Pancreas (tissue), 10 donors: ENCODE results near the gene THSD4. TPM values are rescaled to one million over a fixed set of nuclear protein-coding genes. Genes with fewer than 3 reads are reported as not detected.

Experiments
- ATAC-seq, 4 donors: fragments of 200-7000 bp; cut with Tn5 transposase; one replicate each; pipeline versions ENCODE4 v1.8.0 to v1.9.1; 2020; ENCODE audit warnings: mild to moderate bottlenecking in 4 of 4, moderate library complexity in 4 of 4
- DNase-seq, 6 donors: peaks; one replicate each; pipeline ENCODE4 v3.0.0-alpha.2; 2020
- FAIRE-seq: peaks from 2 replicates; lab custom pipeline; 2012; peaks lifted over from hg19 to GRCh38; lab: Jason Lieb, UNC
- H3K27ac ChIP-seq, 4 donors: fragments of 200-600 bp; sonication (generic); 1 replicate in 3 of 4; 2 replicates in 1 of 4; pipeline versions ENCODE4 v1.5.0 to v1.8.0; 2020
- H3K27me3 ChIP-seq, 4 donors: fragments of 200-600 bp; one replicate each; pipeline ENCODE4 v1.8.0; 2021
- H3K36me3 ChIP-seq, 3 donors: fragments of 200-600 bp; sonication (generic) in 1 of 3; one replicate each; pipeline versions ENCODE4 v1.5.0 to v1.8.0; 2020 to 2021
- H3K4me1 ChIP-seq, 3 donors: fragments of 200-600 bp; one replicate each; pipeline ENCODE4 v1.8.0; 2021
- H3K4me3 ChIP-seq, 4 donors: fragments of 200-600 bp; sonication (generic) in 2 of 4; one replicate each; pipeline versions ENCODE4 v1.5.0 to v1.8.0; 2020 to 2021
- H3K9me3 ChIP-seq, 4 donors: fragments of 200-600 bp; one replicate each; pipeline ENCODE4 v1.8.0; 2021
- CTCF ChIP-seq, 4 donors: fragments of 200-600 bp; sonication (generic) in 3 of 4; IDR thresholded peaks; one replicate each; pipeline versions ENCODE4 v1.5.0 to v1.8.0; 2021; ENCODE audit warnings: antibody characterized with exemption in 4 of 4
- WGBS, 2 donors: extraction: QIAGEN DNeasy Blood & Tissue Kit; methylation state at CpG; one replicate each; pipeline ENCODE4 v1.1.7; 2013; 5-methylcytosine and 5-hydroxymethylcytosine counted together
- intact Hi-C, 3 donors: fragments of 100-400 bp; cut with DNase I; formaldehyde crosslinking; loops; one replicate each; pipeline versions ENCODE4 v1.11.1 to v1.14.2; 2022
- polyA plus RNA-seq, 2 donors: library from polyadenylated mRNA; stranded (reverse); fragments of 200-250 nt; gene quantifications; one replicate each; pipeline ENCODE4 v1.2.3, GENCODE V29; 2013
- total RNA-seq, 6 donors: library from RNA; stranded (reverse); fragmentation: NEBNext Ultra II Directional in 4 of 6; extraction: Animal tissue kit (Norgen Biotek cat#: 25700) in 4 of 6; gene quantifications; one replicate each; pipeline versions ENCODE4 v1.2.1 to v1.2.4, GENCODE V29; 2021 to 2023
- donor health status: healthy with polysubstance abuse.
- donor health status: DM: no; HTN: no; CAD: no; lungs with moderate emphysema.
- donor health status: DM: no; HTN: no; CAD: no.
- donor health status: control.
- donor health status: control.
- donor health status: Bipolar disorder and iron deficiency.
- donor health status: DM: yes; HTN: yes; CAD: no.
- donor health status: DM: no; HTN: no; CAD: no.
- donor health status: DM: no; HTN: no; CAD: no.
- donor health status: DM: yes; HTN: yes; CAD: no.

The THSD4 gene
- total and polyA plus RNA-seq, 8 donors = 6.0 to 17.8 (median 13.3) TPM

- no peaks in the 10 kb centered on the region for H3K4me1 ChIP-seq
- no peak for TF ChIP-seq CTCF (IDR thresholded peaks at IDR 0.05)
- no peaks in the 10 kb centered on the region for H3K27me3 ChIP-seq
- H3K36me3 ChIP-seq = no peaks in the 10 kb centered on the region
- DNase-seq = no peak
- 50 to 62% methylated on average over 5 of the region's 5 CpGs for WGBS, 2 donors
- peak in 2 of 4 donors; percentile 38 to 39 for ATAC-seq
- intact Hi-C loops = no loop called here
- H3K27ac ChIP-seq = peak overlapping the region in 2 of 4 donors; percentile 8 to 57
- FAIRE-seq = no peak
- H3K4me3 ChIP-seq = no peak overlapping the region
- no peaks in the 10 kb centered on the region for H3K9me3 ChIP-seq
Measured at GRCh38 chr15:71288348-71288955, 173.2 kb downstream of the THSD4 start.

GRCh38 chr15:71290002-71290401 is 174.7 kb downstream of the THSD4 start:
- no peak for TF ChIP-seq CTCF (IDR thresholded peaks at IDR 0.05)
- intact Hi-C loops = no loop called here
- 76 to 87% methylated on average over 3 of the region's 3 CpGs for WGBS, 2 donors
- Histone ChIP-seq H3K27me3 (no peaks in the 10 kb centered on the region), H3K4me1 (no peaks in the 10 kb centered on the region), H3K36me3 (no peaks in the 10 kb centered on the region), H3K9me3 (no peaks in the 10 kb centered on the region), H3K4me3 (no peak overlapping the region), H3K27ac (no peak overlapping the region)
- DNase-seq (no peak), FAIRE-seq (no peak), ATAC-seq (no peak)

- no peaks in the 10 kb centered on the region for H3K9me3 ChIP-seq
- DNase-seq (no peak), ATAC-seq (no peak), FAIRE-seq (no peak)
- no peak overlapping the region for H3K27ac ChIP-seq
- H3K27me3 ChIP-seq = no peaks in the 10 kb centered on the region
- H3K4me3 ChIP-seq = no peak overlapping the region
- TF ChIP-seq CTCF (IDR thresholded peaks at IDR 0.05) = no peak
- H3K4me1 ChIP-seq = no peaks in the 10 kb centered on the region
- no peaks in the 10 kb centered on the region for H3K36me3 ChIP-seq
- intact Hi-C loops = no loop called here
- WGBS, 2 donors = 71 to 84% methylated on average over 2 of the region's 2 CpGs
Measured at GRCh38 chr15:71290881-71291635, 175.8 kb downstream of the THSD4 start.

- no peak for FAIRE-seq
Measured at GRCh38 chr15:71291723-71292122, 176.5 kb downstream of the THSD4 start.

More at GRCh38 chr15:71291723-71292122, 176.5 kb downstream of the THSD4 start:
- H3K36me3 ChIP-seq = no peaks in the 10 kb centered on the region
- no peaks in the 10 kb centered on the region for H3K4me1 ChIP-seq
- no peak overlapping the region for H3K4me3 ChIP-seq
- no peaks in the 10 kb centered on the region for H3K9me3 ChIP-seq
- ATAC-seq (no peak), DNase-seq (no peak)
- 90 to 94% methylated on average over 1 of the region's 1 CpG for WGBS, 2 donors
- intact Hi-C loops = no loop called here
- no peak for TF ChIP-seq CTCF (IDR thresholded peaks at IDR 0.05)
- no peaks in the 10 kb centered on the region for H3K27me3 ChIP-seq
- no peak overlapping the region for H3K27ac ChIP-seq
